ENCODE data around the gene FOXP1.
"Not testable (repeated sequence)": the region's sequence is repeated elsewhere in the genome, so short reads cannot be mapped to it uniquely, and the experiment has no call there.

The FOXP1 gene

DNA sequence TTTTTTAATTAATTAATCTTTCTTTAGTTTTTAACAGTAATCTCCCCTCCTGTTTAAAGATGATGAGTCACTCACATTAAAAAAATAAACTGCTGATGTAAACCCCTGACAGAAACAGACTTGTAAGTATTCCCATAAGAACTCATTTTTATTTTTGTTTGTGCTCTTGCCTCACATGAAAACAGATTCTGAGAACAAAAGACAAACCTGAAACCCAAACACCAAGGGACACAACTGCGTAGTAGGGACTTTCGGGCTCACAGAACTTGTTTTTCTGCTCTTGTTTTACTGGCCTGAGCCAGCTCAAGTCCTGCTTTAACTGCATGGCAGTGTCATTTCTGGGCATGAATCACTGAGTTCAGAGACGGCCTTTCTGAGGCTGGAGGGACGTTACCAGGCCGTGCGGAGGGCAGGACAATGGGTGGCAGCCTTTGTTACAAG, 600.8 kb downstream of the FOXP1 start:
- peak; percentile 81 to 82 for ATAC-seq

GRCh38 chr3:70982284-70982683, 601.2 kb downstream of the FOXP1 start:
- ATAC-seq, result no peak

DNA sequence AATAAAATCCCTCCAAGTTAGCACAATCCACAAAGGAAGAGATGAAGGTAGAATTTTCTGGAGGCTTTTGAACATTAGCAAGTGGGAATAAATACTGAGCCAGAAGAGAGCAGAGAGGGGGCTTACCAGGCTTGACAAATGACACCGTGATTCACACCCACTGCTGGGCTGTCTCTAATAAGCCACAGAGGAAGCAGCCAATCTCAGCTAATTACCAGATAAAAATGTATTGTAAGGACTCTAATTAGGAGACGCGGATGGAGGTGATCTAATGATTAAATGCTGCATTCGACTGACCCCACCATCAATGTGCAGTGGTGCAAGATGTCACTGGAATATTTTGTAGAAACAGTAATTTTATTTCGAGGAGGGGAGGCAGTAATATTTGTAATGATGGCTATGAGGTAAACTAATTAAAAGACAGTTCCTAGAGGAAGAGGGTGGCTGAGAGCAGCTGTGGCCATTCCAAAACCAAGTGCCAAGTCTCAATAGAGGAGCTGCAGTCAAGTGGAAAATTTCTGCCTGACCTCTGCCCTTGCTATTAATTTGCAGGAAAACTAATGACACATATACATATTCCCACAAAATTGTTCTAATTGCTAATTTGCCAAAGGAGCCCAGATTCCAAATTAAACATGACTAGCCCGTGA, 602.2 kb downstream of the FOXP1 start:
- no peak for ATAC-seq

DNA sequence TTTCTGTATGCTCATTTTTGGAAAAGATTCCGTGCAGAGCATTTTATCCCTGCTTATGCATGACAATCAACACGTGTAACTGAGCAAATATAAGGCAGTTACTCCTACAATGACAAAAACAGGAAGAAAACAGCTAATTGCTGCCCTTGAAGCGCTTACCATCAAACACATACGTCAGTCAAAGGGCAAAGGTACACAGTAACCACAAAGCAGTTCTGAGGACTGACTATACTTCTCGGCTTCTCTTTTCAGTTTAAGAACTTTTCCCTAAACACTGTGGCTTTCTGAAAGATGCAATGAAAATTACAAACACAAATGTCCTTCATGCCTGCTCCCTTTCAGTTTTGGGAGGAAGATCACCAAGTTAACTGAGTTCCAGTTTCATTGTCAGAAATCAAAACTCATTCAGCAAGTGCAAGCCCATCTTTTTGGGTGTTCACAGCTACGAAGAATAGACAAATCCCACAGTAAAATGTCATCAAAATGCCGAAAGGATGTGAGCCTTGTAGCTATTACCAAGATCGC, 602.8 kb downstream of the FOXP1 start:
- peak; percentile 42 to 51 for ATAC-seq

- peak; percentile 8 to 12 for ATAC-seq
Measured at GRCh38 chr3:70979983-70980645, 603.4 kb downstream of the FOXP1 start.

GRCh38 chr3:70977712-70978111, 605.8 kb downstream of the FOXP1 start:
- no peak for ATAC-seq

DNA sequence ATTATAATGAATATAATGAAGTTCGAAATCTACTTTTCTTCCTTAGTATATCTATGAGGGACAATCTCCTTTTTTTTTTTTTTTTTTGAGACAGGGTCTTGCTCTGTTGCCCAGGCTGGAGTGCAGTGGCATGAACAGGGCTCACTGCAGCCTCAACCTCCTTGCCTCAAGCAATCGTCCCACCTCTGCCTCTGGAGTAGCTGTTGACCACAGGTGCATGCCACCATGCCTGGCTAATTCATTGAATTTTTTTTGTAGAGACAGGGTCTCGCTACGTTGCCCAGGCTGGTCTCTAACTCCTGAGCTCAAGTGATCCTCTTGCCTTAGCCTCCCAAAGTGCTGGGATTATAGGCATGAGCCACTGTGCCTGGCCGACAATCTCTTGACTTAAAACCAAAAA, 607.5 kb downstream of the FOXP1 start:
- not testable (repeated sequence) for ATAC-seq

DNA sequence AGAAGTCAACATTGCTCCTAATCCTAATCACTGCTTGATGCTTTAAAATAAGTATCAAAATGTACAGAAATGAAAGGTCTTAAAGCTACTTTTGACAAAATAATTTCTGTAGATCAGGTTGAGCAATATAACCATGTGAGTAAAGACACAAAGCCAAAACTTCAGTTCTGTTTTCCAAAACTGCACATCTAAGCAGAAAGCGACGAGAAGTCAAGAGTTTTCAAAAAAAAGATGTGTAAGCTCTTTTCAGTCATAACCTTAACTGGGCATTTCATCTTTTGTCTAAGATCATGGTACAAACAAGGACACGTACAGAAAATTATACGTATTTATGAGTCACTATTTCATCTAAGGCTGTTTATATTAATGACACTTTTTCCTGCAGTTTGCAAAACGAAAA, 608.8 kb downstream of the FOXP1 start:
- no peak for ATAC-seq

DNA sequence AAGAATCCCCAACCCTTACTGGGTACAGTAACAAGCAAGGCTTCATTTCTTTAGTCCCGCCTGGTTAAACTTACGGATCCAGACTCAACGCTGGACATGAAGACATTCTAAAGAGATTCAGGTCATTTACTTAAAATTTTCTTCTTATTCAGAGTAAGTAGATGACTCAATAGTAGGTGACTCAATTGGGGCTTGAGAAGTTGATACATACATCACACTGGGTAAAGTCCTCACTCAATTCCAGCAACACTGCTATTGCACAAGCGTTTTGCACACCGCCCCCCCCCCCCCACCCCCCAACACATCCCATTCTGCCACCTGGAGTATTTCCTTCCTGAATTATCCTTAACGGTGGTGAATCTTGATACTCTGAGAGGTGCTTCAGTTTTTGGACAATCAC, 610.0 kb downstream of the FOXP1 start:
- ATAC-seq, result peak; percentile 56 to 78

DNA sequence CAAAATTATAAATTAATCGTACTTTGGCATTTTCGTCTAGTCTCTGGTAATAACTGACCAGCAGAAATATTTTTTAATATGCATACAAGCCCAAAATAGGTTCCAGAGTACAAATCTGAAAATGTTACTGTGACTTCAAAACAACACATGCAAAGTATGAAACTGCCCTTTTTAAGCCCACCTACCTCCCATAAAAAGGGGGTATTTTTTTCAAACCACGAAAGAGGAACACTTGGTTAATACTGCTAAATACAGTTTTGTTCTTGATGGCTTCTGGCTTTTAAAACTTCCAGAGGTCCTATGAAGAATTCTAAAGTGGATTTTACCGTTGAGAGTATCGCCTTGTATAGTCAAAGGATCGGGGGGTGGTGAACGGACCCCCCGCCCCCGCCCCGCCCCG, 610.7 kb downstream of the FOXP1 start:
- ATAC-seq, result no peak

- ATAC-seq, result no peak
Measured at GRCh38 chr3:70970952-70971351, 612.6 kb downstream of the FOXP1 start.

DNA sequence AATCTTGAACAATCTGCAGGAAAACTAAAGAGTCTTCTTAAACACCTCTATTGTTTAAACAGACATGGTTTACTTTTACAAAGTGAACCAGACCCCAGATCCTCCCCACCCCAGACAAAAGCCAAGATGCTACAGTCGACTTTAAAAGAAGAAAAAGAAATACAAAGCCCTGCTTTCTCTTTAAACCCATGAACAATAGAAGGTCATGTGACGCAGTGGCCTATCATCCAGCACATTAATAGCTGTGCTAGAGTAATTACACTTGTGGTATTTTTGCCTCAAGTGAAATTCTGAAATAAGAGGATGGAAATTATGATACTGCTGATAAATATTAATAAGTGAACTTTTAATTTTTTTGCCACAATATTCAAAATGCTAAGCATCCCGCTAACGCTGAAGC, 613.4 kb downstream of the FOXP1 start:
- no peak for ATAC-seq

- ATAC-seq, result no peak
Measured at GRCh38 chr3:70963431-70964275, 619.9 kb downstream of the FOXP1 start.

DNA sequence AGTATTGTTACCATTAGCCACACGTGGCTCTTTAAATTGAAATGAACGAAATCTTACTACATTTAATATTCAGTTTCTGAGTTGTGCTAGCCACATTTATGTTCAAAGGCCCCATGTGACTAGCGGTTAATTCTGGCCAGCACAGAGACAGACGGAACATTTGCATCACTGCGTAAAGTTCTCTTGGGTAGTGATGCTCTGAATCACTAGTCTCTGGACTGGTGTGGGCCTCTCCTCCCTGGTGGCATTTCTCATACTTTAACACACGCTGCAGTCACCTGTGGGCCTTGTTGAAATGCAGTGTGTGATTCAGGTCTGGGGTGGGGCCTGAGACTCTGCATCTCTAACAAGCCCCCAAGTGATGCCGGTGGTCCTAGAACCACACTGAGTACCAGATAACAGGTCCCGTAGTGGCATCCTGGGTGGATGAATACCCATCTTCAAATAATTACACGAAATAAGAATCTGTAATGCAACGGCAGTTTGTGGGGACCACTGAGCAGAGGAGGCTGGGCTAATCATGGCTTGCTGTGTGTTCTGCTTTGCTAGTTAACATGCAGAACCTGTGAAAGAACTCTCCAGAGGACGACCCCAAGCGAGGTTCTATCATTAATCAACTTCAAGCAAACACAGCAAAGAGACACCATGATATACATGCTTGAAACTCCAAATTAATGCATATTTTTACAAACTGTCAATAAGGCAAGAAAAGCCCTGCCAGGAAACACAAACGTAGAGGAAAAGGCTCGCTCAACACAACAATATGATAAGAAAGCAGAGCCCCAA, 623.8 kb downstream of the FOXP1 start:
- ATAC-seq, result peak; percentile 48 to 53

GRCh38 chr3:70952033-70952747, 631.3 kb downstream of the FOXP1 start:
- no peak for ATAC-seq

- ATAC-seq, result no peak
Measured at GRCh38 chr3:70951316-70951715, 632.2 kb downstream of the FOXP1 start.

- ATAC-seq, result no peak
Measured at GRCh38 chr3:70947579-70947978, 635.9 kb downstream of the FOXP1 start.

DNA sequence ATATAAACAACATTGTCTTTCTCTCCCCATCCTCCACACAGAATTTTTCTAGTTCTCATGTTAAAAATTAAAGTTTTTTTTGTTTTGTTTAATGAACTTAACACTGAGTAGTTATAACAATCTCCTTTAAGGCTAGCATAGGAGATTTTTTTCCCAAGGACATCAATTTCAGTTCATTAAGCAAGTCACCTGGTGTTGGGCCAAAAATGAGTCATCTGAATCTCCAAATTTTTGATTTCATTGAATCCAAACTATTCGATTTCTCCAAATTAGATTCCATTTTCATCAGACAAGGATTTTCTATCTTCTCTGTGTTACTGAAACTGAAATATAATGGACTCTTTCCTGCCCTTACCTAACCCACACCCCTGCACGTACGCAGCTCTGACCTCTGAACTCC, 639.6 kb downstream of the FOXP1 start:
- ATAC-seq, result no peak

GRCh38 chr3:70933105-70933810, 650.3 kb downstream of the FOXP1 start:
- ATAC-seq, result no peak

- no peak for ATAC-seq
Measured at GRCh38 chr3:70930066-70930465, 653.5 kb downstream of the FOXP1 start.

DNA sequence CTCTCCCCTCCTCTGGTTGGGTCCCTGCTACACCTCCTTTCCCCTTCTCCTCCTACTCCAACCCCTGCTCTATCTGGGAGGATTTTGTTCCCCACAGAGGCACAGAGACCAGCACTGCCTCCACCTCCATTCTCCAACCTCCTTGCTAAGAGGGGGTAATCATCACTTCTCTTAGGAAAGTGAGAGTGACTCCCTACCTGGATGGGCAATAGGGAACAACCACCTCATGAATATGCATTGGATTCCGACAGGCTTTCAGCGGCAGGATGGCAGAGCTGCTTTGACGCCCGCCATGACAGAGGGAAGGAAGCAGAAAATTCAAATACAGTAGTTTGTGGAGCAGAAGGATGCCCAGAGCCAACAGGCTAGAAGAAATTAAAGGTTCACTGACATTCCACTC, 656.3 kb downstream of the FOXP1 start:
- ATAC-seq, result no peak

All from activated CD4-positive, CD25-positive, alpha-beta regulatory T cell treated with anti-CD3 and anti-CD28 coated beads, Interleukin-2, amount 50 U/mL, for 24 hours (primary cell).